Ascending aorta (tissue), 2 donors: ENCODE results near the gene ARL10. TPM values are rescaled to one million over a fixed set of nuclear protein-coding genes. Genes with fewer than 3 reads are reported as not detected.

Source experiments
- DNase-seq, 2 donors: peaks; one replicate each; pipeline ENCODE4 v3.0.0-alpha.2; 2019; ENCODE audit warnings: low spot score in 2 of 2
- H3K27ac ChIP-seq, 2 donors: fragments of 200-600 bp; sonication (generic); one replicate each; pipeline ENCODE4 v1.5.1; 2016 to 2017; ENCODE audit warnings: mild to moderate bottlenecking in 1 of 2
- H3K27me3 ChIP-seq: fragments of 200-600 bp; sonication (generic); one replicate; pipeline ENCODE4 v1.5.1; 2017
- H3K36me3 ChIP-seq, 2 donors: fragments of 200-600 bp; sonication (generic); one replicate each; pipeline ENCODE4 v1.5.1; 2016
- H3K4me1 ChIP-seq, 2 donors: fragments of 200-600 bp; sonication (generic); one replicate each; pipeline ENCODE4 v1.5.1; 2016 to 2017; ENCODE audit warnings: mild to moderate bottlenecking in 1 of 2
- H3K4me3 ChIP-seq, 2 donors: fragments of 200-600 bp; sonication (generic); one replicate each; pipeline ENCODE4 v1.5.1; 2016 to 2017; ENCODE audit warnings: mild to moderate bottlenecking in 1 of 2
- H3K9me3 ChIP-seq, 2 donors: fragments of 200-600 bp; sonication (generic); one replicate each; pipeline ENCODE4 v1.5.1; 2016
- intact Hi-C: fragments of 100-400 bp; cut with DNase I; formaldehyde crosslinking; loops from one replicate; pipeline ENCODE4 v1.15.1; 2023
- total RNA-seq: library from RNA; depleted of rRNA; stranded (reverse); fragments of >200 nt; gene quantifications from one replicate; pipeline ENCODE4 v1.1.0, GENCODE V29; 2016
- TF ChIP-seq, protein P1 (sequence below), 3 experiments: fragments of 200-600 bp in 2 of 3; fragments of 450-650 bp in 1 of 3; sonication (generic) in 2 of 3; IDR thresholded peaks; one replicate each; pipeline ENCODE4 v1.5.1; 2016 to 2019; ENCODE audit warnings: antibody characterized with exemption in 3 of 3, mild to moderate bottlenecking in 1 of 3, moderate library complexity in 1 of 3

ARL10 gene
- total RNA-seq, 1 donor from 2014 or later = 2.7 TPM

- no peak overlapping the region for H3K4me3 ChIP-seq
- H3K36me3 ChIP-seq = peaks cover 33 to 69% of the 10 kb centered on the region in 2 donors
Measured at GRCh38 chr5:176356179-176356566, 9.1 kb upstream of the ARL10 start.

DNA sequence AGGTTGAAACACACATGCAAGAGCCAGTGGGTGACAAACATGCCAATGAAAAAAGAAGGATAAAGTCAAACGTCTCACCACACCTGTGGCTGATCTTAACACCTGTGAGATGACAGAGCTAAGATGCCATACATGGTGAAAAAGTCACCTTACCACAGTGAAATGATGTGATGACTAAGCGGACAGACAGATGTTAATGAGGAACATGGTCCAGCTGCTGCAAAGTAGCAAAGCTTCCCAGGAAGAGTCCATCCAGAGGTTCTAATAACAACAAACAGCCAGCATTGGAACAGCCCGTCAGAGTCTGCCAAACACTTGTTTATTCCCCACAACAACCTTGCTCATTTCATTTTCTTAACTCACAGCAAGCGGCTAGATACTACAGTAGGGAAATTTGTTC lies 5.6 kb upstream of the ARL10 start:
- Histone ChIP-seq H3K4me1 (peaks cover 0 to 9% of the 10 kb centered on the region in 2 donors), H3K27me3 (no peaks in the 10 kb centered on the region), H3K27ac (no peak overlapping the region), H3K9me3 (no peaks in the 10 kb centered on the region), H3K36me3 (peaks cover 9 to 36% of the 10 kb centered on the region in 2 donors), H3K4me3 (no peak overlapping the region)
- intact Hi-C loops = loop anchor here (5.0 kb wide), 2 partner anchors 58 to 183 kb away; partner anchors contain the start of gene CLTB
- TF ChIP-seq, protein P1, sequence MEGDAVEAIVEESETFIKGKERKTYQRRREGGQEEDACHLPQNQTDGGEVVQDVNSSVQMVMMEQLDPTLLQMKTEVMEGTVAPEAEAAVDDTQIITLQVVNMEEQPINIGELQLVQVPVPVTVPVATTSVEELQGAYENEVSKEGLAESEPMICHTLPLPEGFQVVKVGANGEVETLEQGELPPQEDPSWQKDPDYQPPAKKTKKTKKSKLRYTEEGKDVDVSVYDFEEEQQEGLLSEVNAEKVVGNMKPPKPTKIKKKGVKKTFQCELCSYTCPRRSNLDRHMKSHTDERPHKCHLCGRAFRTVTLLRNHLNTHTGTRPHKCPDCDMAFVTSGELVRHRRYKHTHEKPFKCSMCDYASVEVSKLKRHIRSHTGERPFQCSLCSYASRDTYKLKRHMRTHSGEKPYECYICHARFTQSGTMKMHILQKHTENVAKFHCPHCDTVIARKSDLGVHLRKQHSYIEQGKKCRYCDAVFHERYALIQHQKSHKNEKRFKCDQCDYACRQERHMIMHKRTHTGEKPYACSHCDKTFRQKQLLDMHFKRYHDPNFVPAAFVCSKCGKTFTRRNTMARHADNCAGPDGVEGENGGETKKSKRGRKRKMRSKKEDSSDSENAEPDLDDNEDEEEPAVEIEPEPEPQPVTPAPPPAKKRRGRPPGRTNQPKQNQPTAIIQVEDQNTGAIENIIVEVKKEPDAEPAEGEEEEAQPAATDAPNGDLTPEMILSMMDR (IDR thresholded peaks at IDR 0.05) = no peak
- no peak for DNase-seq

More at GRCh38 chr5:176356179-176356566, 9.1 kb upstream of the ARL10 start:
- H3K9me3 ChIP-seq = no peaks in the 10 kb centered on the region
- no peak overlapping the region for H3K27ac ChIP-seq
- intact Hi-C loops = no loop called here
- DNase-seq = no peak
- peaks cover 0 to 8% of the 10 kb centered on the region in 2 donors for H3K4me1 ChIP-seq
- TF ChIP-seq, protein P1 (IDR thresholded peaks at IDR 0.05) = no peak
- H3K27me3 ChIP-seq = no peaks in the 10 kb centered on the region

DNA sequence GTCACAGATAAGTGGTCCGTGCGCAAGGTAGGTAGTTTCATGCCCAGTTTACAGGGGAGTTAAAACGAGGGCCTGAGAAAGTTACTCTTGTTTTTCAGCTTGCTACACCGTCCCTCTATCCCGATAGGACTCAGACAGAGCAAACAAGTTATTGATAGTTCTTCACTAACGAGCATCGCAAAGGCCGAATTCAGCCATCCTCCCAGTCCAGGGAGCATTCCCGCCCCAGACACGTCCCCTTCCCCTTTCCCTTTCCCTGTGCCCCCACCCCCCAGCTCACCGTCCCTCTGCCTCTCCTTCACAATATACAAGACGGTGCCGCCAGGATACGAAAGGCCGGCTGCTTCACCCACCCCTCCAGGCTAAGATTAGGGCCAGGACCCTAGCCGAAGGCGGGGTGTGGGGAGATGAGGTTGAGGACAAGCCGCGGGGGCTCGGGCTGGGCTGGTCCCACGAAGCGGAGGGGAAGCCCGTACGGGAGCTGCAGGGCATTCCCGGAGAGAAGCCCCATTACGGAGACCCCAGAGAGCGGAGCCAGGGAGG lies 4.3 kb upstream of the ARL10 start:
- H3K4me3 ChIP-seq = peak overlapping the region; percentile 97 to 99
- peak in 1 of 2 donors; percentile 66 for DNase-seq
- TF ChIP-seq, protein P1 (IDR thresholded peaks at IDR 0.05) = no peak
- peak overlapping the region; percentile 70 to 78 for H3K27ac ChIP-seq
- H3K9me3 ChIP-seq = no peaks in the 10 kb centered on the region
- peaks cover 0 to 14% of the 10 kb centered on the region in 2 donors for H3K4me1 ChIP-seq
- intact Hi-C loops = loop anchor here (1.0 to 5.0 kb wide), 4 partner anchors 27 to 181 kb away; partner anchors contain the start of genes CLTB, FAF2, HIGD2A and NOP16
- no peaks in the 10 kb centered on the region for H3K27me3 ChIP-seq
- H3K36me3 ChIP-seq = peaks cover 2 to 24% of the 10 kb centered on the region in 2 donors

- intact Hi-C loops = loop anchor here (1.0 to 5.0 kb wide), 4 partner anchors 27 to 181 kb away; partner anchors contain the start of genes CLTB, FAF2, HIGD2A and NOP16
Measured at GRCh38 chr5:176361437-176362232, 3.7 kb upstream of the ARL10 start, which contains the start of gene KIAA1191. Gene KIAA1191, minus strand, starts transcription at chr5:176361764. Its CDS starts 2,256 bp downstream, at chr5:176359508.

GRCh38 chr5:176362233-176362490 lies 3.1 kb upstream of the ARL10 start:
- intact Hi-C loops = loop anchor here (5.0 kb wide), 2 partner anchors 55 to 180 kb away; partner anchors contain the start of gene CLTB
- Histone ChIP-seq H3K27me3 (no peaks in the 10 kb centered on the region), H3K9me3 (no peaks in the 10 kb centered on the region), H3K4me1 (peaks cover 0 to 16% of the 10 kb centered on the region in 2 donors), H3K27ac (peak overlapping the region; percentile 70 to 78), H3K4me3 (peak overlapping the region; percentile 97 to 99), H3K36me3 (peaks cover 0 to 19% of the 10 kb centered on the region in 2 donors)
- TF ChIP-seq, protein P1 (IDR thresholded peaks at IDR 0.05) = no peak
- DNase-seq = no peak

More at GRCh38 chr5:176361437-176362232, 3.7 kb upstream of the ARL10 start, which contains the start of gene KIAA1191:
- TF ChIP-seq, protein P1 (IDR thresholded peaks at IDR 0.05) = peak in 1 of 3 experiments; percentile 29
- peaks cover 0 to 24% of the 10 kb centered on the region in 2 donors for H3K36me3 ChIP-seq
- DNase-seq = peak; percentile 83 to 97
- H3K4me3 ChIP-seq = peak within 1 kb of the TSS; percentile 97 to 99
- H3K4me1 ChIP-seq = peaks cover 0 to 16% of the 10 kb centered on the region in 2 donors
- H3K9me3 ChIP-seq = no peaks in the 10 kb centered on the region
- peak within 1 kb of the TSS; percentile 70 to 78 for H3K27ac ChIP-seq
- no peaks in the 10 kb centered on the region for H3K27me3 ChIP-seq
